Glutamatergic neuron (in vitro differentiated cells): ENCODE data around the gene PRLR. TPM values are rescaled to one million over a fixed set of nuclear protein-coding genes. Genes with fewer than 3 reads are reported as not detected.

Source experiments
- DNase-seq: peaks from one replicate; pipeline ENCODE4 v3.0.0; 2022
- H3K27ac Mint-ChIP-seq: one replicate; pipeline ENCODE4 v1.8.0; 2020; ENCODE audit warnings: mild to moderate bottlenecking, mixed read lengths, inconsistent platforms; ENCODE audit not compliant: unreplicated experiment
- H3K27me3 Mint-ChIP-seq: one replicate; pipeline ENCODE4 v1.8.0; 2020; ENCODE audit warnings: mild to moderate bottlenecking, moderate library complexity, mixed read lengths, inconsistent platforms; ENCODE audit not compliant: unreplicated experiment
- H3K36me3 Mint-ChIP-seq: one replicate; pipeline ENCODE4 v1.8.0; 2020; ENCODE audit warnings: mild to moderate bottlenecking, mixed read lengths, inconsistent platforms; ENCODE audit not compliant: unreplicated experiment
- H3K4me1 Mint-ChIP-seq: one replicate; pipeline ENCODE4 v1.8.0; 2020; ENCODE audit warnings: mild to moderate bottlenecking, low read depth, mixed read lengths, inconsistent platforms; ENCODE audit not compliant: unreplicated experiment
- H3K4me3 Mint-ChIP-seq: one replicate; pipeline ENCODE4 v1.8.0; 2020; ENCODE audit warnings: mild to moderate bottlenecking, mixed read lengths, inconsistent platforms; ENCODE audit not compliant: unreplicated experiment
- H3K9me3 Mint-ChIP-seq: one replicate; pipeline ENCODE4 v1.8.0; 2020; ENCODE audit warnings: mild to moderate bottlenecking, moderate library complexity, mixed read lengths, inconsistent platforms; ENCODE audit not compliant: unreplicated experiment
- CTCF ChIP-seq: fragments of 200-600 bp; sonication (generic); IDR thresholded peaks from one replicate; pipeline ENCODE4 v1.5.0; 2021; ENCODE audit not compliant: partially characterized antibody, unreplicated experiment
- long read RNA-seq: library from polyadenylated mRNA; unstranded; transcript quantifications from one replicate; pipeline ENCODE4 v2.0.0, GENCODE V29; 2020; ENCODE audit not compliant: unreplicated experiment
- total RNA-seq: library from RNA; stranded (reverse); fragmentation: NEBNext Ultra II Directional; extraction: Animal tissue kit (Norgen Biotek cat#: 25700); gene quantifications from one replicate; pipeline ENCODE4 v1.2.1, GENCODE V29; 2021; ENCODE audit not compliant: unreplicated experiment

Gene PRLR
- total RNA-seq = not detected
- long read RNA-seq = 0 reads

DNA sequence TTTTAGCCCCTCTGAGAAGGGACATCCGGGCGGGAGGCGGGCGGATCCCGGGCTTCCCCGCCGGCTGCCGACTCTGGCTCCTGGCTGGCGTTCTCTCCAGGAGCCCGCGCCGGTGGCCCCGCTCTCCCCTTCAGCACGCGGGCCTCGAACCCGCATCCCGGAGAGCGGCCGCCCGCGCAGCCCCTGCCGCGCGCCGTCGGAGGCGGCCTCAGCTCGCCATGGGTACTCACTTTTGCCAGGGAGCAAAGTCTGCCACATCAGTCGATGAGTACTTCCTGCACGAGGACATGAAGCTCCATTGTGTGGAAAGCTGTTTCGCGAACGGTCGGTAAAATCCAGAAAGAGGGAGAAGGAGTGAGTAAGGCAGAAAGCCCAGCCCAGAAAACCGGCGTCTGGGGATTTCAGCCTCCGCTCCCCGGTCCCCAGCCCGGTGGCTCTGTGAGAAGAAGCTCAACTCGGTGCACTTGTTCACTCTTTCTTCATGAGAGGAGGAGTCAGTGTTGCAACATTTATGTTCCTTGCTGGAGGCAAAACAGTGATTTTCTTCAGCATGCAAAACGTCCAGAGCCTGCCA, at the start of gene PRLR:
Gene PRLR, minus strand, starts transcription at position 450 of the 574 bp plus-strand sequence. CDS start 140,867 bp downstream, outside the sequence.
- peak within 1 kb of the TSS; percentile 85 for H3K4me3 Mint-ChIP-seq
- TF ChIP-seq CTCF = no peak
- H3K36me3 Mint-ChIP-seq = no peaks in the 10 kb centered on the region
- DNase-seq = peak; percentile 28
- peaks cover 5% of the 10 kb centered on the region for H3K27me3 Mint-ChIP-seq
- no peak within 1 kb of the TSS for H3K27ac Mint-ChIP-seq
- no peaks in the 10 kb centered on the region for H3K9me3 Mint-ChIP-seq
- H3K4me1 Mint-ChIP-seq = no peaks in the 10 kb centered on the region

- Mint-ChIP-seq H3K27ac (no peak overlapping the region), H3K36me3 (no peaks in the 10 kb centered on the region), H3K4me3 (no peak overlapping the region), H3K9me3 (peaks cover 2% of the 10 kb centered on the region), H3K4me1 (no peaks in the 10 kb centered on the region), H3K27me3 (no peaks in the 10 kb centered on the region)
- DNase-seq = no peak
- no peak for TF ChIP-seq CTCF
These were observed 44.7 kb upstream of the PRLR start for GRCh38 chr5:35274839-35275509.

DNA sequence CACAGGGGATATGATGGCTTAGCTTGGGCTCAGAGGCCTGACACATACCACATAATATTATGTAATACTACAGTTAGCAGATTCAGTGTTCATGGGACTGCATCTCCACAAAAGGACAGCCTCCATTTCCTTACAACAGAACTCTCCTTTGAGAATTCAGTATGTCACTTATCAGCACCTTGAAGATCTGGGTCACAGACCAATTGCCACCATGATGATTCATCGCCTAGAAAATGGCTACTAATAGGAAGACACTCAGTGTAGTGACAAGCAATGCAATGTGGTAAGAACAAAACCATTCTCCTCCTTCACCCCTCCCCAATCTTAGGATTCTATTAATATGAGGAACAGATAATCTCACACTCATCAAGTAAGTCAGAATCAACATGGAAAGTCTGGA, 38.7 kb upstream of the PRLR start:
- no peaks in the 10 kb centered on the region for H3K4me1 Mint-ChIP-seq

GRCh38 chr5:35266276-35266675, 36.0 kb upstream of the PRLR start:
- TF ChIP-seq CTCF = no peak

More for the DNA sequence above, 38.7 kb upstream of the PRLR start:
- Mint-ChIP-seq H3K36me3 (no peaks in the 10 kb centered on the region), H3K9me3 (peaks cover 2% of the 10 kb centered on the region), H3K27me3 (peaks cover 2% of the 10 kb centered on the region), H3K27ac (no peak overlapping the region), H3K4me3 (no peak overlapping the region)
- DNase-seq = no peak
- TF ChIP-seq CTCF = no peak

GRCh38 chr5:35264509-35264908, 34.2 kb upstream of the PRLR start:
- Mint-ChIP-seq H3K4me1 (no peaks in the 10 kb centered on the region), H3K27ac (no peak overlapping the region), H3K36me3 (no peaks in the 10 kb centered on the region), H3K27me3 (peaks cover under 1% of the 10 kb centered on the region), H3K9me3 (peaks cover 5% of the 10 kb centered on the region), H3K4me3 (no peak overlapping the region)
- no peak for TF ChIP-seq CTCF
- DNase-seq = no peak

More at GRCh38 chr5:35266276-35266675, 36.0 kb upstream of the PRLR start:
- DNase-seq = no peak
- Mint-ChIP-seq H3K36me3 (no peaks in the 10 kb centered on the region), H3K27me3 (peaks cover 2% of the 10 kb centered on the region), H3K9me3 (peaks cover 7% of the 10 kb centered on the region), H3K27ac (no peak overlapping the region), H3K4me1 (no peaks in the 10 kb centered on the region), H3K4me3 (no peak overlapping the region)
